IMR-90 (cell line): Measurements from ENCODE around the gene OBI1.

Experiments
- BHLHE40 ChIP-seq: fragments of 150-350 bp; IDR thresholded peaks from 2 replicates; pipeline ENCODE4 v1.6.1; 2016; ENCODE audit warnings: mild to moderate bottlenecking, low read depth, low read length
- CEBPB ChIP-seq: IDR thresholded peaks from 2 replicates; pipeline ENCODE4 v1.6.1; 2012; ENCODE audit warnings: low read depth, low read length, improper control_type of control experiment
- CHD1 ChIP-seq: IDR thresholded peaks from 2 replicates; pipeline ENCODE4 v1.6.1; 2012; ENCODE audit warnings: low read depth, low read length, improper control_type of control experiment
- MAFK ChIP-seq: IDR thresholded peaks from 2 replicates; pipeline ENCODE4 v1.6.1; 2012; ENCODE audit warnings: low read depth, low read length, improper control_type of control experiment
- NFE2L2 ChIP-seq: fragments of 150-350 bp; IDR thresholded peaks from 2 replicates; pipeline ENCODE4 v1.6.1; 2016; ENCODE audit warnings: low read depth, mild to moderate bottlenecking, low read length
- POLR2A ChIP-seq: IDR thresholded peaks from 2 replicates; pipeline ENCODE4 v1.6.1; 2012; ENCODE audit warnings: mild to moderate bottlenecking, low read depth, low read length
- RAD21 ChIP-seq: IDR thresholded peaks from 2 replicates; pipeline ENCODE4 v1.6.1; 2012; ENCODE audit warnings: low read length, improper control_type of control experiment
- RCOR1 ChIP-seq: IDR thresholded peaks from 2 replicates; pipeline ENCODE4 v1.6.1; 2012; ENCODE audit warnings: mild to moderate bottlenecking, low read length, improper control_type of control experiment; ENCODE audit not compliant: insufficient replicate concordance
- SMC3 ChIP-seq: fragments of 150-350 bp; IDR thresholded peaks from 2 replicates; pipeline ENCODE4 v1.6.1; 2016; ENCODE audit warnings: low read depth, mild to moderate bottlenecking, antibody characterized with exemption, low read length, moderate library complexity
- TF ChIP-seq, protein P1 (sequence below): fragments of 150-350 bp; IDR thresholded peaks from 2 replicates; pipeline ENCODE4 v1.6.1; 2017; ENCODE audit warnings: mild to moderate bottlenecking, antibody characterized with exemption, low read length, low read depth
- TF ChIP-seq, protein P2 (sequence below): conservative IDR thresholded peaks from 2 replicates; pipeline ENCODE4 v1.5.1; 2012; ENCODE audit warnings: mild to moderate bottlenecking, low read depth, low read length, improper control_type of control experiment
- TF ChIP-seq, protein P3 (sequence below): fragments of 150-350 bp; IDR thresholded peaks from 2 replicates; pipeline ENCODE4 v1.6.1; 2016; ENCODE audit warnings: low read depth, mild to moderate bottlenecking, low read length, moderate library complexity, borderline replicate concordance

GRCh38 chr13:78610381-78610883 is 48.5 kb downstream of the OBI1 start:
- TF ChIP-seq, protein P1, sequence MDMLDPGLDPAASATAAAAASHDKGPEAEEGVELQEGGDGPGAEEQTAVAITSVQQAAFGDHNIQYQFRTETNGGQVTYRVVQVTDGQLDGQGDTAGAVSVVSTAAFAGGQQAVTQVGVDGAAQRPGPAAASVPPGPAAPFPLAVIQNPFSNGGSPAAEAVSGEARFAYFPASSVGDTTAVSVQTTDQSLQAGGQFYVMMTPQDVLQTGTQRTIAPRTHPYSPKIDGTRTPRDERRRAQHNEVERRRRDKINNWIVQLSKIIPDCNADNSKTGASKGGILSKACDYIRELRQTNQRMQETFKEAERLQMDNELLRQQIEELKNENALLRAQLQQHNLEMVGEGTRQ = no peak
- no peak for TF ChIP-seq CEBPB
- TF ChIP-seq, protein P2, sequence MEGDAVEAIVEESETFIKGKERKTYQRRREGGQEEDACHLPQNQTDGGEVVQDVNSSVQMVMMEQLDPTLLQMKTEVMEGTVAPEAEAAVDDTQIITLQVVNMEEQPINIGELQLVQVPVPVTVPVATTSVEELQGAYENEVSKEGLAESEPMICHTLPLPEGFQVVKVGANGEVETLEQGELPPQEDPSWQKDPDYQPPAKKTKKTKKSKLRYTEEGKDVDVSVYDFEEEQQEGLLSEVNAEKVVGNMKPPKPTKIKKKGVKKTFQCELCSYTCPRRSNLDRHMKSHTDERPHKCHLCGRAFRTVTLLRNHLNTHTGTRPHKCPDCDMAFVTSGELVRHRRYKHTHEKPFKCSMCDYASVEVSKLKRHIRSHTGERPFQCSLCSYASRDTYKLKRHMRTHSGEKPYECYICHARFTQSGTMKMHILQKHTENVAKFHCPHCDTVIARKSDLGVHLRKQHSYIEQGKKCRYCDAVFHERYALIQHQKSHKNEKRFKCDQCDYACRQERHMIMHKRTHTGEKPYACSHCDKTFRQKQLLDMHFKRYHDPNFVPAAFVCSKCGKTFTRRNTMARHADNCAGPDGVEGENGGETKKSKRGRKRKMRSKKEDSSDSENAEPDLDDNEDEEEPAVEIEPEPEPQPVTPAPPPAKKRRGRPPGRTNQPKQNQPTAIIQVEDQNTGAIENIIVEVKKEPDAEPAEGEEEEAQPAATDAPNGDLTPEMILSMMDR = no peak
- no peak for TF ChIP-seq RCOR1
- no peak for TF ChIP-seq POLR2A
- TF ChIP-seq BHLHE40 = no peak
- TF ChIP-seq, protein P3, sequence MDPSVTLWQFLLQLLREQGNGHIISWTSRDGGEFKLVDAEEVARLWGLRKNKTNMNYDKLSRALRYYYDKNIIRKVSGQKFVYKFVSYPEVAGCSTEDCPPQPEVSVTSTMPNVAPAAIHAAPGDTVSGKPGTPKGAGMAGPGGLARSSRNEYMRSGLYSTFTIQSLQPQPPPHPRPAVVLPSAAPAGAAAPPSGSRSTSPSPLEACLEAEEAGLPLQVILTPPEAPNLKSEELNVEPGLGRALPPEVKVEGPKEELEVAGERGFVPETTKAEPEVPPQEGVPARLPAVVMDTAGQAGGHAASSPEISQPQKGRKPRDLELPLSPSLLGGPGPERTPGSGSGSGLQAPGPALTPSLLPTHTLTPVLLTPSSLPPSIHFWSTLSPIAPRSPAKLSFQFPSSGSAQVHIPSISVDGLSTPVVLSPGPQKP = no peak
- no peak for TF ChIP-seq RAD21
- no peak for TF ChIP-seq NFE2L2
- TF ChIP-seq SMC3 = no peak
- TF ChIP-seq MAFK = no peak
- no peak for TF ChIP-seq CHD1
